B cell (primary cell): ENCODE data around the gene AS3MT.
"Not testable (repeated sequence)": the region's sequence is repeated elsewhere in the genome, so short reads cannot be mapped to it uniquely, and the experiment has no call there.

Experiments used
- CTCF ChIP-seq: fragments of 200-600 bp; IDR thresholded peaks from one replicate; pipeline ENCODE4 v1.8.0; 2022; ENCODE audit warnings: antibody characterized with exemption, mild to moderate bottlenecking
- EZH2 ChIP-seq: IDR thresholded peaks from 2 replicates; pipeline ENCODE4 v1.6.1; 2012; ENCODE audit warnings: borderline replicate concordance, low read depth, mild to moderate bottlenecking, moderate library complexity, low read length; ENCODE audit not compliant: insufficient read depth, poor library complexity, severe bottlenecking

DNA sequence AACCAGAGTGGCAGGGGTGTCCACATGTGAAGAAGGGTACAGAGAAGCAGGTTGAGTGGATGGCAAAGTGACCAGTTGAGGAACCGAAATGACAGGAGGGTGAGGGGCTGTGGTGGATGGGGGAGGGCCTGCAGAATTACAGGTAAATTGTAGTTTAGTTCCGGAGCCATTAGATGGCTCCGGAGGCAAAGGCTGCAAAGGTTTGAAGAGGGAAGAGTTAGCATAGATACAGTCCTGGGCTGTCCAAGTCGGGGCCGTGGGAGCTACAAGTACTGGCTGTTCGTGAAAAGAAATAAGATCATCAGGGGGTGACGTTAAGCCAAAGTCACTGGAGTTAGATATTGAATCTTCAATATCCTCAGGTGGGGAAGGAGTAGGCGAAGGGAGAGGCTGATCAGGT lies 26.1 kb upstream of the AS3MT start:
- TF ChIP-seq CTCF, EZH2: not testable (repeated sequence)
